HG03060 (cell line): ENCODE results near the gene RAB37.
A peak's percentile ranks its signal among the peaks of the same experiment; 100 is the strongest.

Experiments
- ATAC-seq: cut with Tn5 transposase; IDR thresholded peaks from one replicate; pipeline ENCODE4 v1.9.1; 2021; ENCODE audit warnings: low read depth, moderate number of reproducible peaks; ENCODE audit not compliant: unreplicated experiment

The RAB37 gene

DNA sequence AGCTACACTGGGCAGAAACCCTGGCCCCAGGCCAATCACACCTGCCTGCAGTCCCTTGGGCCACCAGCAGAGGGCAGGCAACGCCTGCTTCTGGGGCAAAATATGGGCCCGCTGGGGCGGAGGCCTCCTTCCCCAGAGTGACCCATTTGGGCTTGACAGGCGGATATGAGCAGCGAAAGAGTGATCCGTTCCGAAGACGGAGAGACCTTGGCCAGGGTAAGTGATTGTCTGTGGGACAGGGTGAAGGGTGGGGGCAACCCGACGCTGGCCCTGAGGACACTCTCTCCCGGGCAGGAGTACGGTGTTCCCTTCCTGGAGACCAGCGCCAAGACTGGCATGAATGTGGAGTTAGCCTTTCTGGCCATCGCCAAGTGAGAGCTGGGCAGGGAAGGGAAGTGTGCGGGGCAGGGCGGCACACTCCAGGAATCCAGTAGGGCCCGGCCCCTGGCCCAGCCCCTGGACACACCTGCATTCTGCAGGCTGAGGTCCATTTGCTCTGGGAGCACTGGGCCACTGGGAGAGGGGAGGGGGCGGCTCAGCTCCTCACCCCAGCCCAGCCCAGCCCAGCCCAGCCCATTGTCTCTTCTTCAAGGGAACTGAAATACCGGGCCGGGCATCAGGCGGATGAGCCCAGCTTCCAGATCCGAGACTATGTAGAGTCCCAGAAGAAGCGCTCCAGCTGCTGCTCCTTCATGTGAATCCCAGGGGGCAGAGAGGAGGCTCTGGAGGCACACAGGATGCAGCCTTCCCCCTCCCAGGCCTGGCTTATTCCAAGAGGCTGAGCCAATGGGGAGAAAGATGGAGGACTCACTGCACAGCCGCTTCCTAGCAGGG is 7.9 kb downstream of the RAB37 start:
- no peak for ATAC-seq

GRCh38 chr17:74745548-74746177 is 8.6 kb downstream of the RAB37 start:
- no peak for ATAC-seq

DNA sequence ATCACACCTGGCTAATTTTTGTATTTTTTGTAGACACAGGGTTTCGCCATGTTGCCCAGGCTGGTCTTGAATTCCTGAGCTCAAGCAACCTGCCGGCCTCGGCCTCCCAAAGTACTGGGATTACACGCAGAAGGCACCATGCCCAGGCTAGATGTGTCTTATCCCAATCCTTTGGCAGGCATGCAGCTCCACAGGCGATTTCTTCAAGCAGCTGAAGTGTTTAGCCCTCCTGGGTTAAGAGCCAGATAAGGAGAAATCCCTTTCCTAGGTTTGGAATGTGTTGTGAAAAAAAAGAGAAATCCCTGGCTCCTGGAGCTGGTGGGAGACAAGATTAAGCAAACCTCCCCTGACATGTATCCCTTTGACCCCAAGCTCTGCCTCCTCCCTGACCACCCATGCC is 9.3 kb downstream of the RAB37 start:
- no peak for ATAC-seq

DNA sequence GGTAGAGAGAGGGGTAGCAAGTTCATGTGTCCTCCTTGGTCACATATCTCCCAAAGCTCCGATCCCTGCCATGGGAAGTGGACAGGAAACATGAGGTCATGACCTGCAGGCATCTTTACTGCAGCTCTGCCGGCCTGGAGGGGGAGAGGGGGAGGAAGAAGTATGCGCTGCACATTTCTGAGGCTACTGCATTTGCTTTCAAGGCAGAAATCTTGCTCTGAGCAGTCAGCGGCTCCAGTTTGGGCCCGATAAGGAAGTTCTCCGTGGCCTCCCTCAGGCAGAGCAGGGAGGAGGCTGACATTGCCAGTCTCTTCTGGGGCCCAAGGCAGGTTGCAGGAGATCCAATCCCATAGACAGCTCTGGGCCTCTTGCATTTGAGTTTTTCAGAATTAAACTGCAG is 9.9 kb downstream of the RAB37 start:
- ATAC-seq, result no peak

DNA sequence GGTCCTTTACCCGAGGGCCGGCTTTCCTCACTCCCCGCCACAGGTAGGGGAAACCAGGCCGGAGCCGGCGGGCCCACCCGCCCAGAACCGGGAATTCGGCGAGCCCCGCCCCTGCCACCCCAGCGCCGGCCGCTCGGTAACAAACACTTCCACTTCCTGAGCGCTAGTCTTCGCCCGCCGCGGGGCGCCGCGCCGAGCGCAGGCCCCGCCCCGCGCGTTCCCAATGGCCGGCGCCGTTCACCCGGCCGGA is 11.1 kb downstream of the RAB37 start:
- peak; percentile 53 for ATAC-seq

DNA sequence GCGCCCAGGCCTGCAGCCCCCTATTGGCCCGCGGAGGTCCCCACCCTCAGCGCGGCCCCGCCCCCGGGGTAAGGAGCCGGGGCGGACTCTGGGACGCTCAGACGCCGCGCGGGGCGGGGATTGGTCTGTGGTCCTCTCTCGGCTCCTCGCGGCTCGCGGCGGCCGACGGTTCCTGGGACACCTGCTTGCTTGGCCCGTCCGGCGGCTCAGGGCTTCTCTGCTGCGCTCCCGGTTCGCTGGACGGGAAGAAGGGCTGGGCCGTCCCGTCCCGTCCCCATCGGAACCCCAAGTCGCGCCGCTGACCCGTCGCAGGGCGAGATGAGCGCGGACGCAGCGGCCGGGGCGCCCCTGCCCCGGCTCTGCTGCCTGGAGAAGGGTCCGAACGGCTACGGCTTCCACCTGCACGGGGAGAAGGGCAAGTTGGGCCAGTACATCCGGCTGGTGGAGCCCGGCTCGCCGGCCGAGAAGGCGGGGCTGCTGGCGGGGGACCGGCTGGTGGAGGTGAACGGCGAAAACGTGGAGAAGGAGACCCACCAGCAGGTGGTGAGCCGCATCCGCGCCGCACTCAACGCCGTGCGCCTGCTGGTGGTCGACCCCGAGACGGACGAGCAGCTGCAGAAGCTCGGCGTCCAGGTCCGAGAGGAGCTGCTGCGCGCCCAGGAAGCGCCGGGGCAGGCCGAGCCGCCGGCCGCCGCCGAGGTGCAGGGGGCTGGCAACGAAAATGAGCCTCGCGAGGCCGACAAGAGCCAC is 11.6 kb downstream of the RAB37 start, which contains the start of gene NHERF1:
NHERF1 (plus strand) TSS at position 100 of the 750 bp plus-strand sequence; CDS start at position 319, 219 bp downstream.
- ATAC-seq, result peak; percentile 16

DNA sequence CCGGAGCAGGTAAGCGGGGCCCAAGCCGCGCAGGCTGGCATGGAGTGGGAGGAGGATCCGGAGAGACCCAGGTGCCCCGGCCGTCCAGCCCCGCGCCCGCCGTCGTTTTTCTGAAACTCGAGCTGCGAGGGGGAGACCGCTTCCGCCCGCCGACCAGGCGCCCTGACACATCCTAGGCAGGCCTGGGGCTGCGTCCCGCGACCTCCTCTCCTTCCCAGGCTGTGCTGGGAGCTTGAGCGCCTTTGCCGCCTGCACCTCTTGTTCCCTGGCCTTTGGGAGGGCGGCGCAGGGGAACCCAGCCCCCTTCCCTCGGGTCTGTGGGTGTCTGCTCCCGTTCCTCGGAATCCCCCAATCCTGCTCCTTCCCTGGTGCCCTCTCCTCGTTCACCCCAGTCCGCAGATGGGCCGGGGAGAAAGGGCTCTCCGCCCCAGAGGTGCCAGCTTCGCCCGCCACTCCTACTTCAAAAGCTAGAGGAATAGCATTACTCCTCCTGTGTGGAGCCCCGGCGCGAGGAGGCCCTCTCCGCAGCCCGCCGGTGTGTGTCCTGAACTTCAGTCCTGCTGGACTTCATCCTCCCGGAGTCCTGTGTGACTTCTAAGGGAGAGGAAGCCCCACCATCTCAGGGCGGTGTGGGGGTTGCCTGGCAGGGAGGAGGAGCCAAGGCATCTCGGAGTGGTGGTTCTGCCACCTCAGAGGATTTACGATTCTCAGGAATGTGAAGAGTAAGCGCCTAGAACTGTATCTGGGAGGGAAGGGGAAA is 12.4 kb downstream of the RAB37 start:
- ATAC-seq, result no peak

GRCh38 chr17:74750039-74750326 is 12.9 kb downstream of the RAB37 start:
- ATAC-seq, result no peak

DNA sequence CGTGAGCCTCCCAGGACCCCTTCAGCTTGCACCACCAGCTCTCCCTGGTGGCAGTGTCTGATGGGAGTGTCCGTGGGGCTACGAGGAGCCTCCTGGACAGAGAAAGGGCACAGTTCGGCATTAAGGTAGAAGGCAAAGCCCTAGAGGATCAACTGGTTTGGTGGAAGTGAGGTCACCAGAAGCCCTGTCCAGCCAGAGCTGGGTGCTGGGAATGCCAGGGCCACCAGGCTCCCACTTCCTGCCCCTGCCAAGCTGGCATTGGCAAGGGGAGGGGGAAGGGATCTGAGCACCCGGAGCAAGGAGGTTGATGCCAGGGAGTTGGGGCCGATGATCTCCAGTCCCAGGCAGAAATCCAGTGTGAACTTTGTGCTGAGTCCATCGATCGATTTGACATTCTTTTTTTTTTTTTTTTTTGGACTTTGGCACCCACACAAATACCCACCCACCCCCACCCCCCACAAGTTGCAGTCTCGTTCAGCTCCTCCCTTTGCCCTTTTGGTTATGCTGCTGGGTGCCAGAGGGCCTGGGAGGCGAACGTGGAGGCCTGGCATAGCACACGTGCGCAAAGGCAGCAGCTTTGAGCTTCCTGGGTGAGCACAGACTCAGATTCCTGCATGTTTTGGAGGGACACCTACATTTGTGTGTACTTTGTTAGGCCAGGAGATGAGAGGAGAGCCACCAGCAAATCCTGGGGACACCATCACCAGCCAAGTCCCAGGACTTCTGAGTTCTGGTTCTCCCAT is 13.4 kb downstream of the RAB37 start:
- no peak for ATAC-seq

- no peak for ATAC-seq
Measured at GRCh38 chr17:74752415-74752814, 15.4 kb downstream of the RAB37 start.

GRCh38 chr17:74752822-74753401 is 15.9 kb downstream of the RAB37 start:
- ATAC-seq, result no peak

- no peak for ATAC-seq
Measured at GRCh38 chr17:74754832-74755231, 17.8 kb downstream of the RAB37 start.

DNA sequence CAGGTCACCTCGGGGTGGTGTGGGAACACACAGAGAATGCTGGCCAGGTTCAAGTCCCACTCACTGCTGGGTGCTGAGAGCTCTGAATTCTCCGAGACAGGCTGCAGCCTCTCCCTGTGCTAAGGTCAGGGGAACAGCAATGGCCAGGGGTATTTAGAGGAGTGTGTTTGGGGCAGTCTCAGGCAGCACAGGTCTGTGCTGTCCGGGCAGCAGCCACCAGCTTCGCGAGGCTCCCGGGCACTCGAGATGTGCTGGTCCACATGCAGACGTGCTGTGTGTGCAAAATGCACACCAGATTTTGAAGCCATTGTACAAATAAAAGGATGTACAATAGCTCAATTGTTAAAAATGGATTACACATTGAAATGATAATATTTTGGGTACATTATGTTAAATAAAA is 18.5 kb downstream of the RAB37 start:
- ATAC-seq, result no peak

GRCh38 chr17:74756891-74757290 is 19.8 kb downstream of the RAB37 start:
- ATAC-seq, result no peak

- no peak for ATAC-seq
Measured at GRCh38 chr17:74757502-74757901, 20.4 kb downstream of the RAB37 start.

GRCh38 chr17:74757931-74758847 is 21.1 kb downstream of the RAB37 start:
- no peak for ATAC-seq

DNA sequence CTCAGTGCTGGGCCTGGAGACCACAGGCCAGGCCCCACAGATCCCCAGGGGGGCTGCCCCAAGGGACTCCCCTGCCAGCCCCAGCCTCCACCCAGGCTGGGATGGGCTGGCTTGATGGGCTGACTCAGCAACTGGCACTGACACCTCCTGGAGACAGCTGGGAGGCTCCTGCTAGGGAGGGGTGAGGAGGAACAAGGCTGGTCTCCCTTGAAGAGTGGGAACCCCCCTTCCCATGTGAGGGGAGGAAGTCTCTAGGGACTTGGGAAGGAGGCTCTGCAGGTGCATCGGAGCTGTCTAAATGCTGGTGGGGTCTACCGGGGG is 21.8 kb downstream of the RAB37 start:
- no peak for ATAC-seq

GRCh38 chr17:74759243-74759801 is 22.3 kb downstream of the RAB37 start:
- peak; percentile 59 for ATAC-seq

DNA sequence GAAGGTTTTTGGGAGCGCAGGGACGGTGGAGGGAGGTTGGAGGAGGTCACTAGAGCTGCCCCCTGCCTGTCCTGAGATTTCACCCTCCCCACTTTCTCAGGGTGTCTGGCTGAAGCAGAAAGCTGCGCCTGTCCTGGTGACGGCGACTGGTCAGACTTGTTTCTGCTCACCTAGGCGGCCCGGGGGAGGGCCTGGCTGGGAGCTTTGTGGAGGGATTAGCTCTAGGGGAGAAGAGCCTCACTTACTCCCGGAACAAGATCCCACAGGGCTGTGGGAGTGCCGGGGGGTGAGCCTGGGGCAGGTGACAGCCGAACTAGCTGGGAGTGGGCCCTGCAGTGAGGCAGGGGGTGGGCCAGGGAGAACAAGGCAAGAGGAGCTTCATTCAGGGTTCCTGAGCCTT is 22.9 kb downstream of the RAB37 start:
- ATAC-seq, result no peak
